ENCODE data around the gene ARID5B.

The ARID5B gene

GRCh38 chr10:61941202-61941681 lies 39.7 kb downstream of the ARID5B start:
- no peak for DNase-seq (ENCODE audit: low read depth in 3 of 3)

- no peak for DNase-seq (ENCODE audit: low read depth in 3 of 3)
Measured at GRCh38 chr10:61942604-61943461, 41.3 kb downstream of the ARID5B start.

- DNase-seq (ENCODE audit: low read depth in 3 of 3): no peak
Measured at GRCh38 chr10:61943674-61944378, 42.3 kb downstream of the ARID5B start.

GRCh38 chr10:61944410-61945147 lies 43.1 kb downstream of the ARID5B start:
- DNase-seq (ENCODE audit: low read depth in 3 of 3): no peak

GRCh38 chr10:61949687-61950086 lies 48.2 kb downstream of the ARID5B start:
- DNase-seq (ENCODE audit: low read depth in 3 of 3): no peak

GRCh38 chr10:61950449-61951143 lies 49.1 kb downstream of the ARID5B start:
- DNase-seq (ENCODE audit: low read depth in 3 of 3): no peak

- DNase-seq (ENCODE audit: low read depth in 3 of 3): no peak
Measured at GRCh38 chr10:61951144-61951483, 49.6 kb downstream of the ARID5B start.

GRCh38 chr10:61952028-61952674 lies 50.7 kb downstream of the ARID5B start:
- no peak for DNase-seq (ENCODE audit: low read depth in 3 of 3)

GRCh38 chr10:61953183-61953582 lies 51.7 kb downstream of the ARID5B start:
- DNase-seq (ENCODE audit: low read depth in 3 of 3): no peak

GRCh38 chr10:61957806-61958205 lies 56.3 kb downstream of the ARID5B start:
- no peak for DNase-seq (ENCODE audit: low read depth in 3 of 3)

- no peak for DNase-seq (ENCODE audit: low read depth in 3 of 3)
Measured at GRCh38 chr10:61958311-61958710, 56.8 kb downstream of the ARID5B start.

- DNase-seq (ENCODE audit: low read depth in 3 of 3): no peak
Measured at GRCh38 chr10:61958805-61959204, 57.3 kb downstream of the ARID5B start.

- DNase-seq (ENCODE audit: low read depth in 3 of 3): no peak
Measured at GRCh38 chr10:61959814-61960213, 58.3 kb downstream of the ARID5B start.

GRCh38 chr10:61960396-61961120 lies 59.1 kb downstream of the ARID5B start:
- DNase-seq (ENCODE audit: low read depth in 3 of 3): no peak

- DNase-seq (ENCODE audit: low read depth in 3 of 3): no peak
Measured at GRCh38 chr10:61961278-61961677, 59.8 kb downstream of the ARID5B start.

GRCh38 chr10:61962971-61963370 lies 61.5 kb downstream of the ARID5B start:
- no peak for DNase-seq (ENCODE audit: low read depth in 3 of 3)

GRCh38 chr10:61963669-61964058 lies 62.2 kb downstream of the ARID5B start:
- no peak for DNase-seq (ENCODE audit: low read depth in 3 of 3)

- DNase-seq (ENCODE audit: low read depth in 3 of 3): no peak
Measured at GRCh38 chr10:61964059-61964709, 62.7 kb downstream of the ARID5B start.

GRCh38 chr10:61964949-61965702 lies 63.6 kb downstream of the ARID5B start:
- no peak for DNase-seq (ENCODE audit: low read depth in 3 of 3)

Data from stimulated activated CD4-positive, alpha-beta T cell treated with anti-CD3 and anti-CD28 coated beads, TNF-alpha, amount 100 ng/mL, for 4 hours (primary cell).